Skin of body (tissue), 2 donors: ENCODE measurements around the gene POMP. TPM values are rescaled to one million over a fixed set of nuclear protein-coding genes. Genes with fewer than 3 reads are reported as not detected.
A peak's percentile ranks its signal among the peaks of the same experiment; 100 is the strongest.

Experiments
- DNase-seq: peaks from one replicate; lab custom pipeline; 2025; lab: John Stamatoyannopoulos, UW
- total RNA-seq: library from RNA; depleted of rRNA; stranded (reverse); fragments of >200 nt; gene quantifications from one replicate; pipeline ENCODE4 v1.2.3, GENCODE V29; 2014

The POMP gene, protein sequence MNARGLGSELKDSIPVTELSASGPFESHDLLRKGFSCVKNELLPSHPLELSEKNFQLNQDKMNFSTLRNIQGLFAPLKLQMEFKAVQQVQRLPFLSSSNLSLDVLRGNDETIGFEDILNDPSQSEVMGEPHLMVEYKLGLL
- 40.6 TPM for total RNA-seq

GRCh38 chr13:28658796-28659620 lies at the start of gene POMP:
Gene POMP, plus strand, starts transcription at chr13:28659130. Its CDS starts 55 bp downstream, at chr13:28659185.
- peak; percentile 88 for DNase-seq

DNA sequence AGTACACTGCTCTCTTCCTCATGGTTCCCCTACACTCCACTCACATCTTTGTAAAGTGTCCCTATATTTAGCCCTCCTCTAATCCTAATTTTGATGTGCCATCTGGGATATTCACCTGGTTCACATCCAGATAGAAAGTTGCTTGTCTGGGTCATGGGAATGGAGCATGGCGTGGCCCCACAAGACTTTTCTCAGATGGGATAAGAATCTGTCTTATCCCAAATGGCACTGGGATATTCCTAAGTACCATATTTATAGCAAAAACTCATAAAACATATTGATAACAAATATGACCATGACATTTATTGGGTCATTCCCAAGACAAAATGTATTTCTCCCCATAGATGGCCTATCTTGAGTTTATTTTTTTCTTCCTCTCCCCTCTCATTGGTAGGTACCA lies 49.5 kb upstream of the POMP start:
- no peak for DNase-seq

GRCh38 chr13:28609926-28610325 lies 49.0 kb upstream of the POMP start:
- DNase-seq, result no peak

DNA sequence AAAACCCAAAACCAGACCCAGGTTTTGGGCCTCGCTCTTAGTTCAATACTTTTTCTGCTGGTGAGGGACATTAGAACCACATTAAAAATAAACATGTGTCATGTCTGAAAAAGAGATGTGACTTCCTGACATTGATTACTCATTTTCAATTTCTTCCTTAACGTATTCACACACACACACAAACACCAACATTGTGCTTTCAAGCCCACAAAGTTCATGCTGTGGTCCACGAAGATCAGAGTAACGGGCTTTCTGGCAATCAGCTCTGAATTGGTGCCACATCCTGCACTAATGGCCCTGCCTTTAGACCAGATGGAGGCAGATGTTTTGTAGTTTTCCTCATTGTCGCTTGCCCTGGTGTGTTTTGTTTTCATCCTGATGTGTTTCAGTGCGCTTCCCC lies 47.9 kb upstream of the POMP start:
- DNase-seq, result no peak

- no peak for DNase-seq
These were observed 47.2 kb upstream of the POMP start for GRCh38 chr13:28611654-28612131.

- no peak for DNase-seq
These were observed 45.4 kb upstream of the POMP start for GRCh38 chr13:28613562-28613961.

DNA sequence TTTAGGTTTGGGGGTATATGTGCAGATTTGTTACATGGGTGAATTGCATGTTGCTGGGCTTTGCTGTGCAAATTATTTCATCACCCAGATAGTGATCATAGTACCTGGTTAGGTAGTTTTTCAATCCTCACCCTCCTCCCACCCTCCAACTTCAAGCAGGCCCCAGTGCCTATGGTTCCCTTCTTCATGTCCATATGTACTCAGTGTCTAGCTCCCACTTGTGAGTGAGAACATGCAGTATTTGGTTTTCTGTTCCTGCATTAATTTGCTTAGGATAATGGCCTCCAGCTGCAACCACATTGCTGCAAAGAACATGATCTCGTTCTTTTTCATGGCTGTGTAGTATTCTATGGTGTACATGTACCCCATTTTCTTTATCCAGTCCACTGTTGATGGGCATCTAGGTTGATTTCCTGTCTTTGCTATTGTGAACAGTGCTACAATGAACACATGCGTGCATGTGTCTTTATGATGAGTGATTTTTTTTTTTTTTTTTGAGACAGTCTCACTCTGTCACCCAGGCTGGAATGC lies 42.9 kb upstream of the POMP start:
- DNase-seq, result no peak

DNA sequence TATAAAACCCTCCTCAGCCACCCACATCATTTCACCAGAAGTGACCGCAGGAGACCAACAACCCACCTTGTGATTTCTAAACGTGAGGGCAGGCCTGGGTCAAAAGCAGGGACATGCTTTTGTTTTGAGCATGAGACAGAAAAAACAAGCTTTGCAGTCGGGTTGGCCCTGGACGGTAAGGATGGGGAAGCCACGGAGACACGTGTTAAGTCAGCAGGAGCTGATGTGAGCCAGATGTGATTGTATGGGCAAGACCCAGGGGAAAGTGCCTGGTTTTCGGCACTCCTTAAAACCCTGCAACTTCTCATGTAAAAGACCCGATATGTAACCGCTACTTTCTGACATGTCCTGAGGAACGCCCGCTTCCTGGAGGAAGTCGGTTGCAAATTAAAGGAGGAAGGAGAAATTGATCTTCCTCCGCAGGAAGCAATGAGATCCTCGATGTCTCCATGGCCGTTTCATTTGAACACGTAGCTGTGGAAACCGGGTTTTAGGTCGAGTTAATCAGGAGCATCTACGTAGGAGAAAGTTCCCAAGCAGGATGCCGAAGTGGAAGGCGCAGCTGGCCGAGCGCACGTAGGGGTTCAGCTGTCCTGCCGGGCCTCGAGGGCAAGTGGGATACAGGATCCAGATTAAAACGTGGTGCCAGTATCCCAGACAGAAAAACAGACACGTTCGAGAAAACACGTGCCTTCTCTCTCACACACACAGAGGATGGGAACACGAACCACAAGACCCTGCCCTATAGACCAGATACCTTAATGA lies 40.5 kb upstream of the POMP start:
- DNase-seq, result no peak

GRCh38 chr13:28620011-28620830 lies 38.7 kb upstream of the POMP start:
- no peak for DNase-seq

- DNase-seq, result no peak
These were observed 37.5 kb upstream of the POMP start for GRCh38 chr13:28621449-28621848.

- no peak for DNase-seq
These were observed 36.6 kb upstream of the POMP start for GRCh38 chr13:28622286-28622685.

GRCh38 chr13:28623782-28624706 lies 34.9 kb upstream of the POMP start:
- no peak for DNase-seq

DNA sequence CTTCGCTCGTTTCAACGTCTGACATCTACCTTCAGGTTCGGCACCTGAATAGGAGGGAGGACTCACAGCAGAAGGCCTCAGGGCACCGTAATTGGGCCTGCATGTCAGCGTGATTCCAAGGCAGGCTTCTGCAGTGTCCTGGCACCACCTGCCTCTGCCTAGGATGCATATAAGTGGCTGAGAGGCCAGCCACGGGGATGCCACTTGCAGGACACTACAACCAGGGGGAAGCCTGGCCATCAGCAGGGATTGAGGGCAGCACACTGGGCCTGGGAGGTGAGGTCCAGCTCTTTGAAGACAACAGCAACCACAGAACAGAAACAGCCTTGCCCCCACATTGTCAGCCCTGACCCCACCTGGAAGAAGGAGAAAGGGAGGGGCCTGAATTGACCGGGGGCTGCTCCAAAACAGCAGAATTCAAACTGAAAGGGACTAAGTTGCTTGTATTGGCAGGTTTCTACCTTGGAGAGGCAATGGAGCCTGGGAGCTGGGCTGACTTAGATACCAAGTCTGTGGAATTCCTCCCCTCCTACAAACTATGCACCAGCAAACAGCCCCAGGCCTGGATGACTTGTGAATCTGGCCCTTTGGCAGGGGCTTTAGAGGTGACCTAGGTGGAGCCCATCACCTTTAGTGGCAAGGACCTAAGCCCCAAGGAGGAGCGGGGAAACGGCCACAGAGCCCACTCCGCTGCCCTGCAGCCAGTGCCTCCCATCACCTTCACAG lies 34.1 kb upstream of the POMP start:
- no peak for DNase-seq

DNA sequence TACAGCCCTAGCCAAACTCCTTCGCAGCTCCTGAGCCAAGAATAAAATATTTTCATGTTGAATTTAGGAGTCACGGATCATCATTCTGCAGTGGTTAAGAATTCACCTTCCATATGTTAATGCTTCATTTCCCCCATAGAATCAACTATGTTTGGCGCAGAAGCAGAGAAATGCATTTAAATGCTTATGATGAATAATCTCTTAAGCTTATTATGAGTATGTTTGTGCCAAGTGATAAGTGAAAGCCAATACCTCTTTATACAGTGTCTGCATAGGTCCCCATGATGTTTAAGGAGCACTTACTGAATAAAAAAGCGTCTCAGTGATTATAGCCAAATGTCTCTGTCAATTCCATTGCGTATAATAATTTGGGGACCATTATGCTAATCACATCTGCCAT lies 32.7 kb upstream of the POMP start:
- no peak for DNase-seq

GRCh38 chr13:28628241-28628640 lies 30.7 kb upstream of the POMP start:
- no peak for DNase-seq

GRCh38 chr13:28630869-28631268 lies 28.1 kb upstream of the POMP start:
- DNase-seq, result no peak

- no peak for DNase-seq
These were observed 27.1 kb upstream of the POMP start for GRCh38 chr13:28631801-28632200.

DNA sequence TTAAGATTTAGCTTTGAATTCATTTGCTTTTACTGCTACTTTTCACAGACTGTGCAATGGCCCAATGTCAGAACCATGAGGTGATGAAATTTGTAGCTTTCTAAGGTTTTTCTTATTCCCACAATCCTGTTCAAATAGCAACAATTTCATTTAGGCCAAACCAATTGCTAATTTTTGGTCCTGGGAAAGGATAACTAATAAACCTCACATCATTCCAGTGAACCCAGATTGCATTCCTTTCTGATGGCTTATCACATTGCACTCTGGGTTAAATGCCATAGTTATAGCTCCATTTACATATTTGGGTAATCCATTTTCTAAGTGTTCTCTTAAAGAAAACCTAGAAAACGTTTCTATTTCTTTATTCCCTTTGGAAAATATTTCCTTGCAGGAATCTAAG lies 22.9 kb upstream of the POMP start:
- no peak for DNase-seq

DNA sequence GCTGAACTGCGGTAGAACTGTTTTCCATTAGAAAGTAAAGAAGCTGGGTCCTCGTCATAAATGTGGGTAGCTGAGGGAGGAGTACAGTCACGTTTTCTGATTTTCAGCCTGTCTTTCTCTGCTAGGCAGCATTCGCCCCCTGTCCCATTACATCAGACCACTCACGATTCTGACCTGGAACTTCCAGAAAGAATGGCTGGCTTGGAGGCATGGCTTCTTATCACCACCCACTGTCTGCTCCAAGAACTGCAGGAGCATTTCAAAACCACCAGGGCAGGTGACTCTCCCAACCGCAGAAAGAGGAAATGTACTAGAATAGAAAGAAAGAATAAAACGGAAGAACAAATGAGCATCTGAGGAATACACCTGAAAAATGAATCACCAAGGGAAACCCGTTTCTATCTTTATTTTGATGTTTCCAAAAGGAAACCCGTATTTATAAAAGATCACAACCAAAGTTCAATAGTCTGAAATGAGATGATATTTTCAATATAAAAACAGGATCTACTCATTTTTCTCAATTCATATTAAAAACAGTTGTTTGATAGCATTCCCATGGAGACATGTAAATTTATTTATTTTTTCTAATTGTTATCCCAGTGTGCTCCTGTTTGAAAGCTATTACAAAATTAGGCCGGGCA lies 22.1 kb upstream of the POMP start:
- peak; percentile 38 for DNase-seq
